Natural killer cell (primary cell): ENCODE results near the gene NUP133. TPM values are rescaled to one million over a fixed set of nuclear protein-coding genes. Genes with fewer than 3 reads are reported as not detected.

Experiments
- ATAC-seq, 3 donors: fragments of 150-1000 bp in 2 of 3; fragments of 200-7000 bp in 1 of 3; cut with Tn5 transposase; 1 replicate in 1 of 3; 2 replicates in 2 of 3; pipeline ENCODE4 v1.10.0; 2021; ENCODE audit warnings: mild to moderate bottlenecking in 2 of 3, moderate library complexity in 2 of 3
- DNase-seq, 2 donors: peaks; one replicate each; pipeline versions ENCODE4 v3.0.0 to v3.0.0-alpha.2; 2013 to 2021; ENCODE audit warnings: mixed read lengths in 1 of 2
- H3K27ac ChIP-seq: one replicate; pipeline ENCODE4 v1.5.1; 2013; ENCODE audit warnings: mild to moderate bottlenecking, low read length
- H3K27me3 ChIP-seq: one replicate; pipeline ENCODE4 v1.6.1; 2013; ENCODE audit warnings: low read length; ENCODE audit not compliant: control insufficient read depth, insufficient read depth
- H3K36me3 ChIP-seq: one replicate; pipeline ENCODE4 v1.6.1; 2013; ENCODE audit warnings: low read length; ENCODE audit not compliant: control insufficient read depth, insufficient read depth
- H3K4me1 ChIP-seq: one replicate; pipeline ENCODE4 v1.6.1; 2013; ENCODE audit warnings: low read length; ENCODE audit not compliant: control insufficient read depth, insufficient read depth
- H3K4me3 ChIP-seq: one replicate; pipeline ENCODE4 v1.5.1; 2013; ENCODE audit warnings: low read length
- H3K9me3 ChIP-seq: one replicate; pipeline ENCODE4 v1.6.1; 2013; ENCODE audit warnings: low read length; ENCODE audit not compliant: control insufficient read depth, insufficient read depth
- H3K27ac Mint-ChIP-seq, 2 donors: one replicate each; pipeline ENCODE4 v1.8.0; 2022; ENCODE audit warnings: mild to moderate bottlenecking in 2 of 2, mixed read lengths in 2 of 2, moderate library complexity in 1 of 2
- H3K27me3 Mint-ChIP-seq, 2 donors: one replicate each; pipeline ENCODE4 v1.8.0; 2022; ENCODE audit warnings: low read depth in 2 of 2, mixed read lengths in 2 of 2
- H3K36me3 Mint-ChIP-seq: one replicate; pipeline ENCODE4 v1.8.0; 2022; ENCODE audit warnings: mixed read lengths
- H3K4me1 Mint-ChIP-seq, 2 donors: one replicate each; pipeline ENCODE4 v1.8.0; 2022; ENCODE audit warnings: mixed read lengths in 2 of 2
- H3K4me3 Mint-ChIP-seq: one replicate; pipeline ENCODE4 v1.8.0; 2022; ENCODE audit warnings: mild to moderate bottlenecking, moderate library complexity, mixed read lengths
- H3K9me3 Mint-ChIP-seq, 2 donors: one replicate each; pipeline ENCODE4 v1.8.0; 2022; ENCODE audit warnings: mixed read lengths in 2 of 2
- WGBS: methylation state at CpG from one replicate; pipeline ENCODE4 v1.1.7; 2013; ENCODE audit warnings: missing lambda C conversion rate; ENCODE audit not compliant: insufficient coverage; 5-methylcytosine and 5-hydroxymethylcytosine counted together
- intact Hi-C: fragments of 100-400 bp; cut with micrococcal nuclease; formaldehyde crosslinking; loops from one replicate; pipeline ENCODE4 v1.14.2; 2022
- total RNA-seq, 4 donors: library from RNA; stranded (reverse); fragments of 120-200 nt in 1 of 4; gene quantifications; one replicate each; pipeline versions ENCODE4 v1.2.3 to v1.2.4, GENCODE V29; 2013 to 2022
- TF ChIP-seq, protein P1 (sequence below): fragments of 200-600 bp; IDR thresholded peaks from one replicate; pipeline ENCODE4 v1.8.0; 2022; ENCODE audit warnings: antibody characterized with exemption

NUP133 gene
- total RNA-seq, 3 donors from 2014 or later (not counting 1 experiment from before 2014, with no cell fraction given): 34.5 to 40.1 (median 38.4) TPM

DNA sequence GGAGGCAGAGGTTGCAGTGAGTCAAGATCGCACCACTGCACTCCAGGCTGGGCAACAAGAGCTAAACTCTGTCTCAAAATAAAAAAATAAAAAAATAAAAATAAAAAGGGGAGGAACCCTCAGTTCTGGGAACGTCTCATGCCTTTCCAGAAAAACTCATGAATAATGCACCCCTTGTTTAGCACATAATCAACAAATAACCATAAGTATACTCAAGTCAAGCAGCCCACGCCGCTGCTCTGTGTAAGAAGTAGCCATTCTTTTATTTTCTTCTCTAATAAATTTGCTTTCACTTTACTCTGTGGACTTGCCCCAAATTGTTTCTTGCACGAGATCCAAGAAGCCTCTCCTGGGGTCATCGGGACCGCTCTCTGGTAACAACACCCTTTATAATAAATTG, 59.8 kb downstream of the NUP133 start:
- Histone ChIP-seq H3K4me1 (no peaks in the 10 kb centered on the region), H3K27me3 (no peaks in the 10 kb centered on the region), H3K27ac (no peak overlapping the region), H3K4me3 (no peak overlapping the region), H3K9me3 (no peaks in the 10 kb centered on the region), H3K36me3 (peaks cover 46% of the 10 kb centered on the region)
- 97% methylated on average over 3 of the region's 7 CpGs for WGBS
- Mint-ChIP-seq H3K27me3 (no peaks in the 10 kb centered on the region), H3K36me3 (peaks cover 6% of the 10 kb centered on the region), H3K9me3 (no peaks in the 10 kb centered on the region), H3K4me3 (no peak overlapping the region), H3K4me1 (no peaks in the 10 kb centered on the region), H3K27ac (peak overlapping the region in 1 of 2 donors; percentile 42)
- TF ChIP-seq, protein P1, sequence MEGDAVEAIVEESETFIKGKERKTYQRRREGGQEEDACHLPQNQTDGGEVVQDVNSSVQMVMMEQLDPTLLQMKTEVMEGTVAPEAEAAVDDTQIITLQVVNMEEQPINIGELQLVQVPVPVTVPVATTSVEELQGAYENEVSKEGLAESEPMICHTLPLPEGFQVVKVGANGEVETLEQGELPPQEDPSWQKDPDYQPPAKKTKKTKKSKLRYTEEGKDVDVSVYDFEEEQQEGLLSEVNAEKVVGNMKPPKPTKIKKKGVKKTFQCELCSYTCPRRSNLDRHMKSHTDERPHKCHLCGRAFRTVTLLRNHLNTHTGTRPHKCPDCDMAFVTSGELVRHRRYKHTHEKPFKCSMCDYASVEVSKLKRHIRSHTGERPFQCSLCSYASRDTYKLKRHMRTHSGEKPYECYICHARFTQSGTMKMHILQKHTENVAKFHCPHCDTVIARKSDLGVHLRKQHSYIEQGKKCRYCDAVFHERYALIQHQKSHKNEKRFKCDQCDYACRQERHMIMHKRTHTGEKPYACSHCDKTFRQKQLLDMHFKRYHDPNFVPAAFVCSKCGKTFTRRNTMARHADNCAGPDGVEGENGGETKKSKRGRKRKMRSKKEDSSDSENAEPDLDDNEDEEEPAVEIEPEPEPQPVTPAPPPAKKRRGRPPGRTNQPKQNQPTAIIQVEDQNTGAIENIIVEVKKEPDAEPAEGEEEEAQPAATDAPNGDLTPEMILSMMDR: no peak
- intact Hi-C loops: no loop called here
- no peak for DNase-seq
- no peak for ATAC-seq

DNA sequence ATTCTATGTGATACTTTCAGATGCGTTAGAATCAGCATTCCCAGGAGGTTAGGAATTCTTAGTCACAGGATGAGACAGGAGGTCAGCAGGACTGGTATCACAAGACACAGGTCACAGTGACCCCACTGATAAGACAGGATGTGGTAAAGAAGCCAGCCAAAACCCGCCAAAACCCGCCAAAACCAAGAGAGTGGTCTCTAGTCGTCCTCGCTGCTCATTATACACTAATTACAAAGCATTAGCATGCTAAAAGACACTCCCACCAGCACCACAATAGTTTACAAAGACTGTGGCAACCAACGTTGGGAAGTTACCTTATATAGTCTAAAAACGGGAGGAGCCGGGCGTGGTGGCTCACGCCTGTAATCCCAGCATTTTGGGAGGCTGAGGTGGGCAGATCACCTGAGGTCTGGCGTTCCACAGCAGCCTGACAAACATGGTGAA, 60.3 kb downstream of the NUP133 start:
- Histone ChIP-seq H3K36me3 (peaks cover 49% of the 10 kb centered on the region), H3K4me1 (no peaks in the 10 kb centered on the region), H3K9me3 (no peaks in the 10 kb centered on the region), H3K4me3 (no peak overlapping the region), H3K27me3 (no peaks in the 10 kb centered on the region), H3K27ac (no peak overlapping the region)
- WGBS: 83% methylated on average over 11 of the region's 11 CpGs
- Mint-ChIP-seq H3K4me1 (no peaks in the 10 kb centered on the region), H3K4me3 (no peak overlapping the region), H3K9me3 (no peaks in the 10 kb centered on the region), H3K27ac (peak overlapping the region in 1 of 2 donors; percentile 33), H3K36me3 (peaks cover 6% of the 10 kb centered on the region), H3K27me3 (no peaks in the 10 kb centered on the region)
- intact Hi-C loops: no loop called here
- no peak for DNase-seq
- ATAC-seq: no peak
- TF ChIP-seq, protein P1: no peak

DNA sequence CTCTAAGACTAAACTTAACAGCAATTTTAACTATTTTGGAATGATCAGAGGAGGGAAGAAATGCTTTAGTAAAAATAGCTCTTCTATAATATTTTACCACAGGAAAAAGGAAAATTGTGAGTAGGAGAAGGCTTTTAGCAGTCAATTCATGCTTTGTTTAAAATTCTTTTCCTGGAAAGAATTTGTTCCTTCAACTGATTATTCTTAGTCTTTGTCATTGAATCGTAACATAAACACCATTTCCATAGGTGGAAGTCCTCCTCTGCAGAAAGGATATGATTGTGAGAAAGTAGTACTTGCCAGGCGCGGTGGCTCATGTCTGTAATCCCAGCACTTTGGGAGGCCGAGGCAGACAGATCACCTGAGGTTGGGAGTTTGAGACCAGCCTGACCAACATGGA, 62.3 kb downstream of the NUP133 start:
- ATAC-seq (no peak), DNase-seq (no peak)
- no peaks in the 10 kb centered on the region for H3K9me3 ChIP-seq
- intact Hi-C loops: no loop called here
- no peak overlapping the region for H3K27ac ChIP-seq
- Mint-ChIP-seq H3K27me3 (no peaks in the 10 kb centered on the region), H3K9me3 (no peaks in the 10 kb centered on the region), H3K36me3 (peaks cover 14% of the 10 kb centered on the region), H3K4me1 (no peaks in the 10 kb centered on the region), H3K27ac (no peak overlapping the region), H3K4me3 (no peak overlapping the region)
- H3K27me3 ChIP-seq: no peaks in the 10 kb centered on the region
- no peaks in the 10 kb centered on the region for H3K4me1 ChIP-seq
- WGBS: 98% methylated on average over 3 of the region's 4 CpGs
- H3K36me3 ChIP-seq: peaks cover 50% of the 10 kb centered on the region
- TF ChIP-seq, protein P1: no peak
- no peak overlapping the region for H3K4me3 ChIP-seq

DNA sequence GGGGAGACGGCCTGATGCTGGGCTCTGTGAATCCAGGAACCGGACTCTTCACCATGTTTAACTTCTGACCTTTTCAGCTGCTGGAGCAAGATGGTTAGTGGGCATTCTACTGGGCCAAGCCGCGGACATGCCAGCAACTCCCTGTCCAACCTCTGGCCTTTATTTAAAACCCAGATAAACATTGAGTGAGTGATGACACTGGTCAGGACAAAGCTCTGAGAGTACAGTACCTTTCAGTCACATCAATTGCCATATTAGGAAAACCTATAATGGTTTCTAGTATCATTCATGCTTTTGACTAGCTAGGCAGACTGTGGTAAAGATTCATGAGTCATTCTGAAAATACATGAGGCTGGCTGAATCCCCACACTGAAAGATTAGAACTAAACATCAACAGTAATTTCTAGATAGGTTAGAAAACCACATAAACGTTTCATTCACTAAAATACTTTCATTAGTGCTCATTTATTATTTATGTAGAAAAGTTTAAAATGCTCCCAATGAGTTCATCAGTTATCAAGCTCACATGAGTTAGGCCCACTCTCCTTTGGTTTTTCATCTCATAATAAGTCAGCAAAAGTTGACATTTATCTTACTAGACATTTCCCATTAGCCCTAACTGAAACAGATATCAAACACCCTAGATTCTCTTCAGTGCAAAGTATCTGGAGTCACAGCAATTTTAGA, 67.1 kb downstream of the NUP133 start:
- Mint-ChIP-seq H3K27ac (no peak overlapping the region), H3K36me3 (peaks cover 11% of the 10 kb centered on the region), H3K4me3 (no peak overlapping the region), H3K27me3 (peaks cover 0 to under 1% of the 10 kb centered on the region in 2 donors), H3K4me1 (no peaks in the 10 kb centered on the region), H3K9me3 (no peaks in the 10 kb centered on the region)
- Histone ChIP-seq H3K4me3 (no peak overlapping the region), H3K27me3 (no peaks in the 10 kb centered on the region), H3K36me3 (peaks cover 42% of the 10 kb centered on the region), H3K27ac (no peak overlapping the region), H3K4me1 (no peaks in the 10 kb centered on the region), H3K9me3 (no peaks in the 10 kb centered on the region)
- ATAC-seq (no peak), DNase-seq (no peak)
- WGBS: 93% methylated on average over 4 of the region's 5 CpGs
- TF ChIP-seq, protein P1: no peak
- intact Hi-C loops: no loop called here
